Heart right ventricle (tissue), 16 donors: ENCODE results near the gene IL1A. TPM values are rescaled to one million over a fixed set of nuclear protein-coding genes. Genes with fewer than 3 reads are reported as not detected.

ENCODE experiments used
- ATAC-seq, 8 donors: fragments of 200-7000 bp; cut with Tn5 transposase; one replicate each; pipeline ENCODE4 v1.9.1; 2020; ENCODE audit warnings: mild to moderate bottlenecking in 8 of 8, moderate library complexity in 8 of 8, moderate number of reproducible peaks in 1 of 8
- DNase-seq, 2 donors: peaks; one replicate each; pipeline ENCODE4 v3.0.0-alpha.2; 2020
- H3K27ac ChIP-seq, 10 donors: fragments of 200-600 bp; sonication (generic) in 2 of 10; one replicate each; pipeline versions ENCODE4 v1.5.0 to v1.8.0; 2020 to 2022; ENCODE audit warnings: mild to moderate bottlenecking in 3 of 10
- H3K27me3 ChIP-seq, 7 donors: fragments of 200-600 bp; one replicate each; pipeline ENCODE4 v1.8.0; 2021 to 2022; ENCODE audit warnings: mild to moderate bottlenecking in 2 of 7
- H3K36me3 ChIP-seq, 9 donors: fragments of 200-600 bp; sonication (generic) in 1 of 9; one replicate each; pipeline versions ENCODE4 v1.5.0 to v1.8.0; 2020 to 2022; ENCODE audit warnings: mild to moderate bottlenecking in 2 of 9
- H3K4me1 ChIP-seq, 9 donors: fragments of 200-600 bp; sonication (generic) in 1 of 9; one replicate each; pipeline versions ENCODE4 v1.5.0 to v1.8.0; 2020 to 2022; ENCODE audit warnings: mild to moderate bottlenecking in 4 of 9
- H3K4me3 ChIP-seq, 10 donors: fragments of 200-600 bp; sonication (generic) in 2 of 10; one replicate each; pipeline versions ENCODE4 v1.5.0 to v1.8.0; 2020 to 2022; ENCODE audit warnings: mild to moderate bottlenecking in 7 of 10, moderate library complexity in 2 of 10
- H3K9me3 ChIP-seq, 11 donors: fragments of 200-600 bp in 10 of 11; sonication (generic) in 2 of 11; one replicate each; pipeline versions ENCODE4 v1.5.0 to v1.8.0; 2013 to 2022; ENCODE audit warnings: mild to moderate bottlenecking in 2 of 11, control low read depth in 1 of 11, moderate library complexity in 1 of 11
- WGBS, 2 donors: extraction: QIAGEN DNeasy Blood & Tissue Kit; methylation state at CpG; one replicate each; pipeline ENCODE4 v1.1.7; 2013; ENCODE audit warnings: inconsistent platforms in 1 of 2; 5-methylcytosine and 5-hydroxymethylcytosine counted together
- intact Hi-C, 10 donors: fragments of 100-400 bp; cut with DNase I; formaldehyde crosslinking; loops; one replicate each; pipeline versions ENCODE4 v1.11.1 to v1.14.2; 2022
- polyA plus RNA-seq, 2 donors: library from polyadenylated mRNA; stranded (reverse); fragments of 200-250 nt; gene quantifications; one replicate each; pipeline ENCODE4 v1.2.3, GENCODE V29; 2013
- total RNA-seq, 10 donors: library from RNA; stranded (reverse); fragmentation: NEBNext Ultra II Directional in 3 of 10; extraction: Animal tissue kit (Norgen Biotek cat#: 25700) in 3 of 10; gene quantifications; one replicate each; pipeline versions ENCODE4 v1.2.1 to v1.2.4, GENCODE V29; 2021 to 2023
- TF ChIP-seq, protein P1 (sequence below), 9 donors: fragments of 200-600 bp; sonication (generic) in 2 of 9; IDR thresholded peaks; one replicate each; pipeline versions ENCODE4 v1.5.0 to v1.8.0; 2021 to 2022; ENCODE audit warnings: antibody characterized with exemption in 9 of 9, mild to moderate bottlenecking in 5 of 9, moderate library complexity in 1 of 9
- donor health status: Arrhythmogenic right ventricular cardiomyopathy.
- donor health status: ischemic (EF 13 %, LVEDD 7.1; RV severe dilation, severe dysfunction).
- donor health status: healthy with polysubstance abuse.
- donor health status: DM: no; HTN: yes; CAD: no.
- donor health status: DM: no; HTN: no; CAD: no.
- donor health status: ischemic (EF 25% LVEDD 6.9; RV normal size, moderate dysfunction).
- donor health status: ischemic (EF 25% LVEDD 5.7; RV mildly dilated, moderate dysfunction).
- donor health status: healthy.
- donor health status: DM: yes; HTN: yes; CAD: no.
- donor health status: Ischemic cardiomyopathy.
- donor health status: ischemic (EF 35%, LVEDD 5.7; RV mildly dilated, moderate dysfunction).
- donor health status: nonischemic (EF 11% LVEDD 7.7; RV severe dilation, severe dysfunction).
- donor health status: DM: yes; HTN: yes; CAD: no.
- donor health status: PGD.
- donor health status: ischemic (EF 29% LVEDD 5.4; RV normal size, mild dysfunction).
- donor health status: nonischemic (EF 23%, LVEDD 6.1; RV moderate dilation, normal function).

The IL1A gene
- total and polyA plus RNA-seq, 12 donors, result 0.01 TPM; not detected in 11

DNA sequence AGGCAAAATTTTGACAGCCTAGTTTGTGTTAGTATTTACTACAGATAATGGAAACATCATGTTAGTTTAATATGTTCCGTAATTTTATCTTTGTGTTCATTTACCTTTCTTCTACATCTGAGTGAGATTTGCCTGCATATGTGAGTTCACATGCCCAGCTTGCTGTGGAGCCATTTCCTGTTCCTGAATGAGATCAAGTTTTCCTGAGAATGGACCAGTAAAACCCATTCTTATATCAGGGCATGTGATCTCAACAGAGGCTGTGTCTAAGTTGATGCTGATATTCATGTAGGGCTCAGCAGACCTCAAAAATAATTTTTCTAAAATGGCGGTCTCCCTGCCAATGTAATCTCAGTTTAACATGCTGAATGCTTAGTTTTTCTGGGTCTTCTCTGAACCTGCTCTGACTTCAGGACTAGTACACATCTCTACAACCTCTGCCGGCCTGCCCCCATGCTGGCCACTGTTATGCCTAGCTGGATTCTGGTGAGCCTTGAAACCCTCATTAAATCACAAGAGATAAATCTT, 1.0 kb downstream of the IL1A start:
- TF ChIP-seq, protein P1, sequence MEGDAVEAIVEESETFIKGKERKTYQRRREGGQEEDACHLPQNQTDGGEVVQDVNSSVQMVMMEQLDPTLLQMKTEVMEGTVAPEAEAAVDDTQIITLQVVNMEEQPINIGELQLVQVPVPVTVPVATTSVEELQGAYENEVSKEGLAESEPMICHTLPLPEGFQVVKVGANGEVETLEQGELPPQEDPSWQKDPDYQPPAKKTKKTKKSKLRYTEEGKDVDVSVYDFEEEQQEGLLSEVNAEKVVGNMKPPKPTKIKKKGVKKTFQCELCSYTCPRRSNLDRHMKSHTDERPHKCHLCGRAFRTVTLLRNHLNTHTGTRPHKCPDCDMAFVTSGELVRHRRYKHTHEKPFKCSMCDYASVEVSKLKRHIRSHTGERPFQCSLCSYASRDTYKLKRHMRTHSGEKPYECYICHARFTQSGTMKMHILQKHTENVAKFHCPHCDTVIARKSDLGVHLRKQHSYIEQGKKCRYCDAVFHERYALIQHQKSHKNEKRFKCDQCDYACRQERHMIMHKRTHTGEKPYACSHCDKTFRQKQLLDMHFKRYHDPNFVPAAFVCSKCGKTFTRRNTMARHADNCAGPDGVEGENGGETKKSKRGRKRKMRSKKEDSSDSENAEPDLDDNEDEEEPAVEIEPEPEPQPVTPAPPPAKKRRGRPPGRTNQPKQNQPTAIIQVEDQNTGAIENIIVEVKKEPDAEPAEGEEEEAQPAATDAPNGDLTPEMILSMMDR (IDR thresholded peaks at IDR 0.05), result no peak
- WGBS, 2 donors, result 94 to 97% methylated on average over 3 of the region's 3 CpGs
- intact Hi-C loops, result no loop called here

DNA sequence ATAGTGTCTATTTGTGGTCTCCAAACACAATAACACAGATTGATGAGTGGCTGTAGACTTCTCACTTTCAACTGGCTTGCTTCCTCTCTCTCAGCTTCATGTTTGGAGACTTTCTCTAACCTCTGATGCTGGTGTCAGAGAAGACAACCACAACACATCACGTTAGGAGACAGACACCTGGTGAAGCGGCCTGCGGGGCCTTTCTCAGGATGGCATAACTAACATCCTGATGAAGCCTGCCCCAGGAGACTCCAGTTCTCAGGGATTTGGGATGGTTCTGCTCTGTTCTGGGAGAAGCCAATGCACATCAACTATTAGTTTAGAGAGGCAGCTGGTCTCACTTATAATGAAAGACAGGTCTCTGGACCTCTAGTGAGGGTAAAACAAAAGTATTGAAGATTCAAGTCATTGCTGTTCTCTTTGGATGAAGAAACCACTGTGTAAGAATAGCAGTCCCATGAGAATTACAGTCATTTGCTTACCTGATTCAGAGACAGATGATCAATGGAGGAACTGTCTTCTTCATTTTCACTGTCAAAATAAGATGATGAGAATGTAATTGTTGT, 2.0 kb downstream of the IL1A start:
- H3K4me3 ChIP-seq, result no peak overlapping the region
- TF ChIP-seq, protein P1 (IDR thresholded peaks at IDR 0.05), result no peak
- peaks cover 0 to 7% (median 0%) of the 10 kb centered on the region in 7 donors for H3K27me3 ChIP-seq
- ATAC-seq (no peak), DNase-seq (no peak)
- no peak overlapping the region for H3K27ac ChIP-seq
- peaks cover 0 to 13% (median 0%) of the 10 kb centered on the region in 9 donors for H3K4me1 ChIP-seq
- intact Hi-C loops, result no loop called here
- no peaks in the 10 kb centered on the region for H3K36me3 ChIP-seq
- no peaks in the 10 kb centered on the region for H3K9me3 ChIP-seq
- WGBS, 2 donors, result 78 to 89% methylated on average over 3 of the region's 3 CpGs

More for the DNA sequence above, 1.0 kb downstream of the IL1A start:
- H3K4me3 ChIP-seq, result no peak overlapping the region
- no peak overlapping the region for H3K27ac ChIP-seq
- H3K27me3 ChIP-seq, result peaks cover 0 to 7% (median 0%) of the 10 kb centered on the region in 7 donors
- DNase-seq (no peak), ATAC-seq (no peak)
- H3K4me1 ChIP-seq, result peaks cover 0 to 21% (median 0%) of the 10 kb centered on the region in 9 donors
- no peaks in the 10 kb centered on the region for H3K36me3 ChIP-seq
- no peaks in the 10 kb centered on the region for H3K9me3 ChIP-seq

DNA sequence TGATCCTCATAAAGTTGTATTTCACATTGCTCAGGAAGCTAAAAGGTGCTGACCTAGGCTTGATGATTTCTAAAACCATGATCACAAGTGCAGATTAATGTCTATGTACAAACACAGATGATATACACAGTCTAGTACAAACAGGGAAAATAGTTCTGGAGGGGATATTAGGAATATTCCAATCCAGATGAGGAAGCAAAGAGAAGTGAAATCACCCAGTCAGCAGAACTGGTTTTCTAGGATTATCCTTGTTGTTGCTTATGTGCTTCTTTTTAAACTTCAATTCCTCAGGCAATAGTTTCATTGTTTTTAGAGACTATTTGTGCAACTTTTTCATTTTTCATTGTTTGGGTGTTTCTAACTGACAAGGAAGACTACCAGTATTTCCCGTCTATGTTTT, 4.7 kb downstream of the IL1A start:
- intact Hi-C loops, result no loop called here
- Histone ChIP-seq H3K36me3 (no peaks in the 10 kb centered on the region), H3K27me3 (peaks cover 0 to 7% (median 0%) of the 10 kb centered on the region in 7 donors), H3K9me3 (no peaks in the 10 kb centered on the region), H3K4me1 (peaks cover 0 to 12% (median 0%) of the 10 kb centered on the region in 9 donors), H3K27ac (no peak overlapping the region), H3K4me3 (no peak overlapping the region)
- ATAC-seq (no peak), DNase-seq (no peak)
- 85 to 94% methylated on average over 1 of the region's 1 CpG for WGBS, 2 donors
- TF ChIP-seq, protein P1 (IDR thresholded peaks at IDR 0.05), result no peak

DNA sequence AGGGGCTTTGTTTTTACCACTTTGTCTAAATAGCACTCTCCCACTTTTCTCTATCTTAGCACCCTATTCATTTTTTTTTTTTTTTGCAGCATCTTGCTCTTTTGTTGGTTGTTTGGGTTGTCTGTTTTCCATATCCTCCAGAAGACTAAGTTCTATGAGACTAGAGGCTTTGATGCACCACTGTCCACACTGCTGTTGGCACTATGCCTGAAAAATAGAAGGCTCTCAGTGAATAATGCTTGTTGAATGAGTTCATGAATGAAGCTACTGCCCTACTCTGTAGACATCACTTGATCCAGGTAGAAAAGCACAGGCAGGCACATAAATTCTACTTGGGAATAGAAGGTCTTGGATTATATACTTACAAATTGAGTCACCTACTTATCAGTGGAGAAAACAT, 7.3 kb downstream of the IL1A start:
- H3K36me3 ChIP-seq, result no peaks in the 10 kb centered on the region
- H3K9me3 ChIP-seq, result no peaks in the 10 kb centered on the region
- DNase-seq, result no peak
- no peak overlapping the region for H3K27ac ChIP-seq
- ATAC-seq, result no peak
- TF ChIP-seq, protein P1 (IDR thresholded peaks at IDR 0.05), result no peak
- intact Hi-C loops, result no loop called here
- H3K4me3 ChIP-seq, result no peak overlapping the region
- peaks cover 0 to 6% (median 0%) of the 10 kb centered on the region in 9 donors for H3K4me1 ChIP-seq
- H3K27me3 ChIP-seq, result no peaks in the 10 kb centered on the region
